Stimulated activated CD4-positive, alpha-beta T cell treated with anti-CD3 and anti-CD28 coated beads, Interleukin-1b, Interleukin-23, amount 100 ng/mL, for 48 hours (primary cell): ENCODE measurements around the gene TTC9C.
A peak's percentile ranks its signal among the peaks of the same experiment; 100 is the strongest.
"Not testable (repeated sequence)": the region's sequence is repeated elsewhere in the genome, so short reads cannot be mapped to it uniquely, and the experiment has no call there.

Experiments used
- DNase-seq: peaks from one replicate; pipeline ENCODE4 v3.0.0-alpha.2; 2020

TTC9C gene

DNA sequence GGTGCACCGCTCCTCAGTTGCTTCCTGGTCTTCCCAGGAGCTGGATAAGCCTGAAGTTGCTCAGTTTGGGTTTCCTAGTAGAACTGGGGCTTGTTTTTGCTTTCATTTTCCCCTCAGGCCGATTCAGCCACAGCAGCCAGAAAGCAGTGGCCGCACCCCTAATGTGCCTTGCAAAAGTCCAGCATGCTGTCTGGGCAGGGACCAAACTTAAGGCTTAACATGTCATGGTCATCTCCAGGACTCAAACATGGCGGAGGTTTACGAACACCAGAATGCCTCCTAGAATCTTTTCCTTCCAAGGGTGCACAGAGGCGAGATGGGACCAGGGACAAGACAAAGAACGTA lies 18.3 kb upstream of the TTC9C start:
- no peak for DNase-seq

DNA sequence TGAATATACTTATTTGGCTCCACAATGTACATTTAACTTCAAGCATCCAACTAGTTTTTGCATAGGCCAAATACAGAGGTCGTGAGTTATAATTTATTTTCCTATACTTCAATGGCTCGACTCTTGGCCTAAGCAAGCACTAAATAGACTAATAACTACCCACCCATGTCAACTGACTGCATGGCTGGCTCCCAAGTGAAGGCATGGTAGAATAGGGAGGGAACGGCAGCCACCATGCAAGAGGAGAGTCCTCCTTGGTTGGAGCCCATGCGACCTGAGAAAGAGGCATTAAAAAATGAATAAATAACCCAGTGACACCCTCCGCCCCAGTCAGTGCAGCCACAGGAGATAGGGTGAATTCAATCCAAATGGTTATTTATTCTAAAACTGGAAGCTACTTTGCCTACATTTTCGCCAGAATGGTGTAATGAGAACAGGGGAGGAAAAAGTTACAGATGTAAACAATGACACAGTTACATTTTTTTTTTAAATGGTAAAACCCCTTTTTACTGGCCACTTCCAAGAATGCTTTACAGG lies 15.9 kb upstream of the TTC9C start:
- DNase-seq, result no peak

DNA sequence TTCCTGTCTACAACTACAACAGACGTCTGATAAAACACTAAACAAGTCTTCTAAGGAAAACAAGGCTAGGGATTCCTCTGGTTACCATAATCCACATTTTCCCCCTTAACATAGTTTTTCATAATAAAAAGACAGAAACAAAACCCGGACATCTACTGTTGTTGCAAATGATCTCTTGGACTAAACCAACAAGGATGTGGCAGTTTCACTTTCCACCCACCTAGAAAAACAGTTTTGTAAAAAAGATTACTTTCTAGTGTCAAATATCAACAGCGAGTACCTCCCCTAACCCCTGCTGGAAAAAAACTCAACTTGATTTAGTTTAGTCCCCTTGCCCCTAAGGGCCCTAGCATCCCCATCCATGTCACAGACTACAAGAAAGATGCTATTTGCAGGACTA lies 15.4 kb upstream of the TTC9C start:
- no peak for DNase-seq

DNA sequence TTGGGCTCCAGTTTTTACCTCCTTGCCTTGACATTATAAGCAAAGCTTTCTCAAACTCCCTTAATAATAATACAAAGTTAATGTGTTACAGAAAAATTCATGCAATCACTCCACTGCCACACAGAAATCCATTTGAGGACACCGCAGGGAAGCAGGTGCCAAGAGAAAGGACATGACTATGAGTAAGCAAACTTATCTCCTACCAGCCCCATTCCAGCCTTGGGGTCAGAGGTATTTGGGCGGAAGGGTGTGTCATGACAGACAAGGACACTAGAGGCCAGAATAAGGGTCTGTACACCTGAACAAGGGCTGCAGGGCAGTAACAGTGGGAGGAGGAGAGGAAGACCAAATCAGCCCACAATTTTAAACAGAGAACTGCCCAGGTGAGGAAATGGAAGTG lies 14.9 kb upstream of the TTC9C start:
- no peak for DNase-seq

DNA sequence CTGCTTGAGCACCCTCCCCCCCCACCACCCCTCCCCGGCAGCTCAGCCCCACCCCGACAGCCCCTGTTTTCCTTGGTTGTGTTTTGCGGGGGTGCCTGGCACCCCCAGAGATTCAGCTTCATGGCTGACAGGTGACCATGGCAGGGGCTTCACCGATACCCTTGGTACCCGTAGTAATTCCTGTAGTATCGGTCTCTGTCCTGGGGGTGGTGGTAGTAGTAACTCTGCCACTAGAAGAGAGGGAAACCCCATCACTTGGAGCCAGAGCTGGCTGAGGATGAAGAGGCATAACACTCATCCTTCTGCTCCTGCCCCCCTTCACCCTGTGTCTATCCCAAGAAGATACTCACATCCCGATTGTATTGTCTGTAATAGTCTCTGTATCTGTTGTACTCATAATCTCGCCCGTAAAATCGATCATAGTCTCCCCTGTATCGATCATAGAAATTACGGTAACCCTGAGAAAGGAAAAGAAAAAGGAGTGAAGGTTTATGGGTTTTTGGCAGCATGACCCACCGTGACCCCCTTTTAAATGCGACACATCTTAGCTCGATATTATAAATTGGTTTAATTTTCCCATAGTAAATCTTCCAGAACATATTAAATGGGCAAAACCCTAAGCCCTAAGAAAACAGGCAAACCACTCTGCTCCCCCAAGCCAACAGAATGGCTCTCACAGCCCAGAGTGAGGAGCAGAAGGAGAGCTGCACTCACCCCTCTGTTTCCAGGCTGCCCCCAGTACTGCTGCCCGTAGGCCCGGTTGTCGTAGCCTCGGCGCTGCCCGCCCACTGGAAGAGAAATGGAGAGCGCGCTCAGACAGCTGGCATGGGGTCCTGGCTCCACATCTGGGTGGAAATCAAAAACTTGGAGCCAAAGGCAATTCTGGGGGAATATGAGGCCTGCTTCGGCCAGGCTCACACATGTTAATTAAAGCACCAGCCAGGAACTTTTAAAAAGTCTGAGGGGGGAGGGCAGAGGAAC lies 12.8 kb upstream of the TTC9C start:
- DNase-seq, result no peak

DNA sequence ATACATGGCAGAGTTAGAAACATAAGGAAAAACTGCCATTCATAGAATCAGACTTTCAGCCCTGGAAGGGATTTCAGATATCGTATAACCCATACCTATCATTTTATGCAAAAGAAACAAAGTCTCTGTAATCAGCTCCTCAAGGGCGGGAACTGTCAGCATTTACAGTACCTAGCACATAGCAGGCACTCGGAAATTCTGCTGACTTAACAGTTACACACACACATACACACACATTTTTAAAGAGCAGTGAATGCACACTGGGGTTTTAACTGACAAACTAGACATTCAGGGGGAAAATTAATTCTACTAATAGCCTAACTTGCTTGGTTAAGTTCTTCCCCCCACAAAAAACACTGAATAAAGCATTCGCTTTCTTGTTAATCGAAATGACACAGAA lies 12.1 kb upstream of the TTC9C start:
- DNase-seq, result no peak

GRCh38 chr11:62716816-62717215 lies 11.5 kb upstream of the TTC9C start:
- DNase-seq, result no peak

- DNase-seq, result no peak
Observed at GRCh38 chr11:62719302-62719978, 8.8 kb upstream of the TTC9C start.

- DNase-seq, result no peak
Observed at GRCh38 chr11:62721994-62722393, 6.3 kb upstream of the TTC9C start.

- no peak for DNase-seq
Observed at GRCh38 chr11:62724171-62724570, 4.1 kb upstream of the TTC9C start.

DNA sequence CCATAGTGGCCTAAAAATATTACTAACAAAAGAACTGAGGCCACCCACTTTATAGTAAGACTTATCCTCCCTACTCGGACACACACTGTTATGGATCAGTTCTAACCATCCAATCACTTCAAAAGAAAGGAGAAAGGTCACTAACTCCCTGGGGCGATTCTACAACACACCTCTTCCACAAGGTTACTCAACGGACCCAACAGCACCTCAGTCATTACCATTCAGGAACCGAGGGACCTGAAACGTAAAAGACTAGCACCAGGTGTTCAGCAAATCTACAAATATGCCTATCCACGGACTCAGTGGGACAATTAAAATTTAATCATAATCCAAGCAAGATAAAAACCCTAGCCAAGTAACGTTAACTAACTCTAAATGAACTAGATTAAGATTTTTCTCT lies 2.6 kb upstream of the TTC9C start:
- no peak for DNase-seq

DNA sequence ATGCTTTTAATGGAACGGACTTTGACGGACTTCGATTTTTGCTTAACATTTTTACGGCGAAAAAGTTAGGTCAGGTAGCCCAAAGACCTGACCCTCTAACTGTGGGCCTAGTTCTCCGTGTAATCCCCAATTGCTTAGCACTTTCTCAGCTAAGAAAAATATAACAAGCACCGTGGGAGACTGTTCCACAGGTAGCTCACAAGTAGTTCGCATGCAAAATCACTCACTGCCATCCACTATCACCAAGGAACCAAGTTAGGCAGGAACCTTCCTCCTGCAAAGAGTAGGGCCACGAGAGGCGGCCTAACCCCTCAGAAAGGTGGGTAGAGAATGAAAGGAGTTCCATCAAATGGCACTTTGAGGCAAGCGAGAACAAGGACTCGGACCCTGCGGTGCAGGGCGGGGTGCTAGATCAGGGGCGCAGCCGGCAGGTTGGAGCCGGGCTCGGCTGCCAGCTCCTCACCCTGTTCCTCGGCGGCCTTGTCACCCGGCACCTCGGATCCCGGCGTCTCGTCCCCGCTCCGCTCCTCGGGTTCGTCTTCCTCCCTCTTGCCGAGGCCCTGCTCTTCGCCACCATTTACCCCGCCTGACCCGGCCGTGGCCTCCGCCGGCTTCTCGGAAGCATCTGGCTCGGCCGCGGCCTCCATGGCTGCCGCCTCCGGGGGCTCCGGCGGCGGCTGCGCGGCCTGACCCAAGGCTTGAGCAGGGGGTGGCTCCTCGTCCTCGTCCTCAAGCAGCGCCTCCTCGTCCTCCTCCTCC lies 2.0 kb upstream of the TTC9C start:
- DNase-seq, result peak; percentile 13

- DNase-seq, result no peak
Observed at GRCh38 chr11:62726915-62727164, 1.4 kb upstream of the TTC9C start.

GRCh38 chr11:62727165-62727871 lies 968 bp upstream of the TTC9C start, which contains the start of gene HNRNPUL2:
HNRNPUL2 (minus strand) TSS chr11:62727457; CDS start chr11:62727156, 301 bp downstream.
- peak; percentile 99 for DNase-seq

DNA sequence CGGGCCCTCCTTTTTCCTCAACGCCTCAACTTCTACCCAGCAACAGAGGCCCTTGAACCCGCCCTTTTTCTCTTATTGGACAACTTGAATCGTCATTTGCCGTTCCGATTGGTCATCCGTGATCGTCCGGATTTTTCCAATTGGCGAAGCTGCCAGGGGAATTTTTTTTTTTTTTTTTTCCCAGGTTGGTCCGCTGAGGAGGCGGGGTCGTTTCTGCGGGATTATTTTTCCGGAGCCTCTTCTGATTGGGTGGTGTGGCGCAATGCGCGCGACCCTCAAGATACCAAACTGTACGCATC lies 465 bp upstream of the TTC9C start:
- peak; percentile 87 for DNase-seq

GRCh38 chr11:62730076-62730475 lies 1.8 kb downstream of the TTC9C start:
- not testable (repeated sequence) for DNase-seq

GRCh38 chr11:62732830-62733229 lies 4.5 kb downstream of the TTC9C start:
- no peak for DNase-seq

- DNase-seq, result no peak
Observed at GRCh38 chr11:62737196-62737595, 8.9 kb downstream of the TTC9C start.

DNA sequence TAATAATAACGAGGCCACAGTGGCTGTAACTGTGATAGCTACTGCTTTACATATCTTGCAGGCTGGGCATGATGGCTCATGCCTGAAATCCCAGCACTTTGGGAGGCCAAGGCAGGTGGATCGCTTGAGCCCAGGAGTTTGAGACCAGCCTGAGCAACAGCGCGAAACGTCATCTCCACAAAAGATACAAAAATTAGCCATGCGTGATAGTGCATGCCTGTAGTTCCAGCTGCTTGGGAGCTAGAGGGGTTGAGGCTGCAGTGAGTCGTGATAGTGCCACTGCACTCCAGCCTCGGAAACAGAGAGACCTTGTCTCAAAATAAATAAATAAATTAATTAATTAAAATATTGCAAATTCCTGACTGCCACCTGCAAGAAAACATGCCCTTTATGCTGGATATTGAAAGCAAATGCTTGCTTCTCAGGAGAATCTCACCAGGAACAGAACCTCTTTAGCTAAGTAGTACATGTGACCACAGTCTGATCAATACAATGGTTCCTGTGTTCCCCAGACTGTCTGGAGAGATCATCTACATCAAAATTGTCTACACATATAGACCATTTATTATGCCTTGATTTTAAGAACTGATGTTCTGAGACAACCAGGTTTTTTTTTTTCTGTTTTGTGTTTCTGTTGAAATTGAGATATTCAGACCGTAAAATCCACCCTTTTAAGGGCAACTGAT lies 19.3 kb downstream of the TTC9C start:
- DNase-seq, result no peak

- not testable (repeated sequence) for DNase-seq
Observed at GRCh38 chr11:62749931-62750330, 21.6 kb downstream of the TTC9C start.

DNA sequence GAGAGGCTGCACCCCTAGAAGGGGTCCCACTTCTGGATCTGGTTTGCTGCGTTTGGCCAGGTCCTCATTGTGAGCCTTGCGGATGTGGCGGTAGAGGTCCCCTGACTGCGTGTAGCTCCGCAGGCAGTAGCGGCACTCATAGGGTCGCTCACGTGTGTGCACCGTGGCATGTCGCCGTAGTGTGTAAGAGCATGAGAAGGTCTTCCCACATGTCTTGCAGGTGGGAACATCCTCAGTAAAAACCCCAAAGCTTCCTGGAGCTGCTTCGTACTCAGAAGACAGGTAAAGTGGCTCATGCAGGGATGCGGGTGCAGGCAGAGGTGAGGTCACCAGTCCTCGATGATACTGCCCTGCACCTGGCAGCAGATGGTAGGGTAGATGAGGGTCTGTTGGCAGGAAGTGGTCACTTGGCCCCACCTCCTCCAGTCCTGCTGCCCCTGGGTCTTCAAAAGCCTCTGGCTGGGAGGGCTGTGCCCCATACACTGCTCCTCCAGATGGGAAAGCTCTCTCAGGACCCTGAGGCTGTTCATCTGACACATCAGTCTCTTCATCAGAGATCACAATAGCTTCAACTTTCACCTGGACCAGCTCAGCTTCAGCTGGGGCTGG lies 24.0 kb downstream of the TTC9C start:
- no peak for DNase-seq
